Liver (tissue), 9 donors: Measurements from ENCODE around the gene NISCH. TPM values are rescaled to one million over a fixed set of nuclear protein-coding genes. Genes with fewer than 3 reads are reported as not detected.

ENCODE experiments used
- DNase-seq: peaks from one replicate; pipeline ENCODE4 v3.0.0-alpha.2; 2017; ENCODE audit warnings: low spot score
- H3K27ac ChIP-seq, 2 donors: one replicate each; pipeline ENCODE4 v1.7.0; 2013; ENCODE audit warnings: inconsistent platforms in 2 of 2, low read length in 2 of 2, control low read depth in 1 of 2, low read depth in 1 of 2, mild to moderate bottlenecking in 1 of 2
- H3K27me3 ChIP-seq, 4 donors: one replicate each; pipeline versions ENCODE4 v1.6.1 to v1.7.0; 2013; ENCODE audit warnings: low read length in 3 of 4, inconsistent platforms in 1 of 4, mild to moderate bottlenecking in 1 of 4, moderate library complexity in 1 of 4; ENCODE audit not compliant: control insufficient read depth in 4 of 4, insufficient read depth in 4 of 4
- H3K36me3 ChIP-seq, 4 donors: one replicate each; pipeline versions ENCODE4 v1.6.1 to v1.7.0; 2013; ENCODE audit warnings: low read length in 3 of 4, mild to moderate bottlenecking in 3 of 4, low read depth in 1 of 4, moderate library complexity in 1 of 4; ENCODE audit not compliant: control insufficient read depth in 4 of 4, insufficient read depth in 3 of 4
- H3K4me1 ChIP-seq, 4 donors: one replicate each; pipeline versions ENCODE4 v1.6.1 to v1.7.0; 2013; ENCODE audit warnings: low read length in 3 of 4, mild to moderate bottlenecking in 3 of 4, moderate library complexity in 1 of 4; ENCODE audit not compliant: control insufficient read depth in 4 of 4, insufficient read depth in 4 of 4
- H3K4me3 ChIP-seq, 3 donors: one replicate each; pipeline versions ENCODE4 v1.6.1 to v1.7.0; 2013; ENCODE audit warnings: low read length in 3 of 3, control low read depth in 1 of 3, low read depth in 1 of 3, mild to moderate bottlenecking in 1 of 3
- H3K9ac ChIP-seq, 2 donors: one replicate each; pipeline ENCODE4 v1.7.0; 2013; ENCODE audit warnings: low read length in 2 of 2, mild to moderate bottlenecking in 2 of 2, moderate library complexity in 2 of 2, control low read depth in 1 of 2, low read depth in 1 of 2
- H3K9me3 ChIP-seq, 4 donors: one replicate each; pipeline versions ENCODE4 v1.6.1 to v1.7.0; 2013; ENCODE audit warnings: low read length in 3 of 4; ENCODE audit not compliant: control insufficient read depth in 4 of 4
- EGR1 ChIP-seq, 2 donors: IDR thresholded peaks; 2 replicates each; pipeline ENCODE4 v1.6.1; 2016 to 2018; ENCODE audit warnings: antibody characterized with exemption in 2 of 2, low read depth in 2 of 2
- FOXA1 ChIP-seq: IDR thresholded peaks from 2 replicates; pipeline ENCODE4 v1.6.1; 2016; ENCODE audit warnings: antibody characterized with exemption
- FOXA2 ChIP-seq: IDR thresholded peaks from 2 replicates; pipeline ENCODE4 v1.6.1; 2016; ENCODE audit warnings: antibody characterized with exemption
- GABPA ChIP-seq, 2 donors: IDR thresholded peaks in 1 of 2; conservative IDR thresholded peaks in 1 of 2; 2 replicates each; pipeline ENCODE4 v1.6.1; 2016; ENCODE audit warnings: antibody characterized with exemption in 2 of 2, mild to moderate bottlenecking in 1 of 2, moderate library complexity in 1 of 2
- HNF4A ChIP-seq, 2 donors: conservative IDR thresholded peaks; 2 replicates each; pipeline ENCODE4 v1.6.1; 2016; ENCODE audit warnings: antibody characterized with exemption in 2 of 2, mild to moderate bottlenecking in 2 of 2
- JUND ChIP-seq, 2 donors: IDR thresholded peaks; 2 replicates each; pipeline ENCODE4 v1.6.1; 2016; ENCODE audit warnings: antibody characterized with exemption in 2 of 2
- NR2F2 ChIP-seq: IDR thresholded peaks from 2 replicates; pipeline ENCODE4 v1.6.1; 2016; ENCODE audit warnings: antibody characterized with exemption
- SP1 ChIP-seq: IDR thresholded peaks from 2 replicates; pipeline ENCODE4 v1.6.1; 2018; ENCODE audit warnings: antibody characterized with exemption, mild to moderate bottlenecking
- TAF1 ChIP-seq: conservative IDR thresholded peaks from 2 replicates; pipeline ENCODE4 v1.6.1; 2016; ENCODE audit warnings: antibody characterized with exemption, mild to moderate bottlenecking
- WGBS: extraction: QIAGEN DNeasy Blood & Tissue Kit; methylation state at CpG from one replicate; pipeline ENCODE4 v1.1.7; 2013; 5-methylcytosine and 5-hydroxymethylcytosine counted together
- polyA plus RNA-seq, 2 donors: library from polyadenylated mRNA; stranded (reverse) in 1 of 2; unstranded in 1 of 2; fragments of 200-250 nt in 1 of 2; fragments of >200 nt in 1 of 2; fragmentation: Nextera tagmentation in 1 of 2; extraction: Ambion mirVana in 1 of 2; gene quantifications; one replicate each; pipeline versions ENCODE4 v1.2.1 to v1.2.3, GENCODE V29; 2013 to 2015
- total RNA-seq, 2 donors: library from RNA; depleted of rRNA; stranded (reverse); fragments of >200 nt; gene quantifications; one replicate each; pipeline ENCODE4 v1.2.3, GENCODE V29; 2014
- TF ChIP-seq, protein P1 (sequence below): IDR thresholded peaks from 2 replicates; pipeline ENCODE4 v1.6.1; 2016; ENCODE audit warnings: antibody characterized with exemption
- TF ChIP-seq, protein P2 (sequence below): IDR thresholded peaks from 2 replicates; pipeline ENCODE4 v1.6.1; 2016; ENCODE audit warnings: antibody characterized with exemption
- TF ChIP-seq, protein P3 (sequence below): IDR thresholded peaks from 2 replicates; pipeline ENCODE4 v1.6.1; 2016; ENCODE audit warnings: antibody characterized with exemption, mild to moderate bottlenecking
- TF ChIP-seq, protein P4 (sequence below): fragments of 150-350 bp; IDR thresholded peaks from 2 replicates; pipeline ENCODE4 v1.5.1; 2017; ENCODE audit warnings: improper control_type of control experiment, low read depth, low read length; ENCODE audit not compliant: missing input control
- TF ChIP-seq, protein P5 (sequence below): IDR thresholded peaks from 2 replicates; pipeline ENCODE4 v1.6.1; 2016; ENCODE audit warnings: antibody characterized with exemption
- donor health status: healthy.
- donor health status: healthy.
- donor health status: healthy.
- donor health status: healthy.
- donor health status: healthy.

NISCH gene
- total and polyA plus RNA-seq, 4 donors, result 10.8 to 39.8 (median 17.6) TPM

DNA sequence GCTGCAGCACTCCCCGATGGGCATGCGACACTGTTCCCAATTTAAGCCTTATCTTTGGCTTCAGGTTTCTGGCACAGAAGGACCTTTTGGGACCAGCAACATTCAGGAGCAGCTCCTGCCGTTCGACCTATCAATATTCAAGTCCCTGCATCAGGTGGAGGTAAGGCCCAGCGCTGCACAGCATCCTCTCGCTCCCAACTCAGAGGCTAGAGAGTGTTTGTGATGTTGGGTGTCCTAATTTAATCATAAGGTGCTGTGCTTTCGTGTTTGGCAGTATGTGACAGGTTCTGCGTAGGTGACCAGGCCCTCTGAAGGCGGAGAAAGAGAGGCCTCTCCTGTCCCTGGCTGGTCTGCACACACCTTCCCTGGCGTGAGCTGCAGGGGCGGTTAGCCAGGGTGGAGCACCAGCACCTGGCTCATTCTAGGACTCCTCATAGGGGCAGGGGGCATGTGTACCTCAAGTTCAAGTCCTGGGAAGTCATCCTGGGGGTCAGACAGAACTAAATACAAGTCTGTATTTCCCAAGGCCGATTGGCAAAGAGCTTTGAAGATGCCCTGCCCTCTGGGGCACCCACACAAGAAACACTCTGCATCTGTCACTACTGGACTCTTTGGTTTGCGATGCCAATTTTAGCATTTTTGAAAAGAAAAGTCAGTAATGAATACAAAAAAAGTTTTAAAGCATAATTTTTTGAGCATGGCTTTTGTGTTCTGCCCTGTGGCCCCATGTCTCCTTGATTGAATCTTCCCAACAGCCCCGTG, 17.0 kb downstream of the NISCH start:
- DNase-seq, result no peak
- TF ChIP-seq, protein P1, sequence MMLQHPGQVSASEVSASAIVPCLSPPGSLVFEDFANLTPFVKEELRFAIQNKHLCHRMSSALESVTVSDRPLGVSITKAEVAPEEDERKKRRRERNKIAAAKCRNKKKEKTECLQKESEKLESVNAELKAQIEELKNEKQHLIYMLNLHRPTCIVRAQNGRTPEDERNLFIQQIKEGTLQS, result no peak
- TF ChIP-seq HNF4A (conservative IDR thresholded peaks at IDR 0.05) (no peak), EGR1 (IDR thresholded peaks at IDR 0.05; ENCODE audit: low read depth in 2 of 2) (no peak)
- H3K36me3 ChIP-seq, result peaks cover 6 to 31% (median 21%) of the 10 kb centered on the region in 4 donors
- H3K9me3 ChIP-seq, result no peaks in the 10 kb centered on the region
- H3K27ac ChIP-seq, result peak overlapping the region in 1 of 2 donors; percentile 65
- no peaks in the 10 kb centered on the region for H3K27me3 ChIP-seq
- H3K9ac ChIP-seq, result no peak overlapping the region
- peaks cover 0 to 29% (median 23%) of the 10 kb centered on the region in 4 donors for H3K4me1 ChIP-seq
- 66% methylated on average over 14 of the region's 14 CpGs for WGBS
- H3K4me3 ChIP-seq, result no peak overlapping the region

DNA sequence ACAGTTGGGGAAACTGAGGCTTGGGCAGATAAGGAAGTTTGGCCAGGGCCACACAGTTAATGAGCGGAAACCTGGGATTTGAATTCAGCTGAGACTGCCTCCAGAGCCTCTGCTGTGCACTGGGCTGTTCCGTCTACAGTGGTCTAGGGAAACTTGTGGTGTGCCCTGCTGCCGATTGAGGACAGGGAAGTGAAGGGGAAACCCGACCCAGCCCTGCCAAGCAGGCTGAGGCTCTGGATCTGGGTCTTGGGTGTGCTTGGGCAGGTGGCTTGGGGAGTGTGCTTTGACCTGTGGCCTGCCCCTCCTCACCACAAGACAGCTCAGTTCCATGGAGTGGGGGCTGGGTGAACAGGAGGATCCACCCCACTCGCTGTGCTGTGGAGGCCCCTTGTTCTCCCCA, 17.6 kb downstream of the NISCH start:
- H3K9me3 ChIP-seq, result no peaks in the 10 kb centered on the region
- H3K4me1 ChIP-seq, result peaks cover 0 to 29% (median 23%) of the 10 kb centered on the region in 4 donors
- TF ChIP-seq HNF4A (conservative IDR thresholded peaks at IDR 0.05) (no peak), FOXA1 (no peak), TAF1 (no peak)
- TF ChIP-seq, protein P2, sequence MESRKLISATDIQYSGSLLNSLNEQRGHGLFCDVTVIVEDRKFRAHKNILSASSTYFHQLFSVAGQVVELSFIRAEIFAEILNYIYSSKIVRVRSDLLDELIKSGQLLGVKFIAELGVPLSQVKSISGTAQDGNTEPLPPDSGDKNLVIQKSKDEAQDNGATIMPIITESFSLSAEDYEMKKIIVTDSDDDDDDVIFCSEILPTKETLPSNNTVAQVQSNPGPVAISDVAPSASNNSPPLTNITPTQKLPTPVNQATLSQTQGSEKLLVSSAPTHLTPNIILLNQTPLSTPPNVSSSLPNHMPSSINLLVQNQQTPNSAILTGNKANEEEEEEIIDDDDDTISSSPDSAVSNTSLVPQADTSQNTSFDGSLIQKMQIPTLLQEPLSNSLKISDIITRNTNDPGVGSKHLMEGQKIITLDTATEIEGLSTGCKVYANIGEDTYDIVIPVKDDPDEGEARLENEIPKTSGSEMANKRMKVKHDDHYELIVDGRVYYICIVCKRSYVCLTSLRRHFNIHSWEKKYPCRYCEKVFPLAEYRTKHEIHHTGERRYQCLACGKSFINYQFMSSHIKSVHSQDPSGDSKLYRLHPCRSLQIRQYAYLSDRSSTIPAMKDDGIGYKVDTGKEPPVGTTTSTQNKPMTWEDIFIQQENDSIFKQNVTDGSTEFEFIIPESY, result no peak
- DNase-seq, result no peak
- peaks cover 10 to 37% (median 27%) of the 10 kb centered on the region in 4 donors for H3K36me3 ChIP-seq
- 87% methylated on average over 5 of the region's 5 CpGs for WGBS
- H3K27me3 ChIP-seq, result no peaks in the 10 kb centered on the region
- H3K9ac ChIP-seq, result no peak overlapping the region
- no peak overlapping the region for H3K27ac ChIP-seq
- H3K4me3 ChIP-seq, result no peak overlapping the region

DNA sequence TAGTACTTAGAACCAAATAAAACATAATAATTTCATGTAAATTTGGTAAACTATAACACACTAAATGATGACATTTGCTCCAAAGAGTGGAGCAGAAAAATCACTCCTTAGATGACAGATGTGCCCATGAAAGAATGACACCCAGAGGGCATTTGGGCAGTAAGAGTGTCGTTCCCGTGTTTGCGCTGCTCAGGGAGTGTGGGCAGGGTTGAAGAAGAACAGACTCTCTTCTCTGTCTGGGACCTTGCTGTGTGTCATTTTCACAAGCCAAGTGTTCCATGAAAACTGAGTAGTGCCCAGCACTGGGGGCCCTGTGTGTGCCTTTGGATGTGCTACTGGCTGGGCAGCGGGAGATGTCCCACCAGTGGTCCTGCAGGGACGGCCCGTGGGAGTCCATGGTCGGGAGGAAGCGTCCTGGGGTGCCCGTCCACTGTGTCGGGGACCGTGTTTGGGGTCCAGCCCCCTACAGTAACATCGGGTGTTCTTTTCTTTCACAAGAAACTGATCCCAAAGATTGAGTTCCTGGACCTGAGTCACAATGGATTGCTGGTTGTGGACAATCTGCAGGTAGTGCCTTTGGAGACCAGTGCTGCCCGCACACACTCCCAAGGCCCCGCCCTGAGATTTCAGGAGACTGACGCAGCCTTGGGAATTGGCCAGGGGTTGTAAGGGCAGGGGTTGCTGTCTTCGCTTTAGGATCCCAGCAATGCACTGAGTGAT, 21.8 kb downstream of the NISCH start:
- no peak overlapping the region for H3K4me3 ChIP-seq
- peaks cover 0 to 17% (median 7%) of the 10 kb centered on the region in 4 donors for H3K4me1 ChIP-seq
- no peak overlapping the region for H3K9ac ChIP-seq
- no peaks in the 10 kb centered on the region for H3K9me3 ChIP-seq
- H3K27ac ChIP-seq, result no peak overlapping the region
- no peak for DNase-seq
- WGBS, result 95% methylated on average over 16 of the region's 16 CpGs
- H3K36me3 ChIP-seq, result peaks cover 20 to 69% (median 49%) of the 10 kb centered on the region in 4 donors
- no peaks in the 10 kb centered on the region for H3K27me3 ChIP-seq
- TF ChIP-seq, protein P3, sequence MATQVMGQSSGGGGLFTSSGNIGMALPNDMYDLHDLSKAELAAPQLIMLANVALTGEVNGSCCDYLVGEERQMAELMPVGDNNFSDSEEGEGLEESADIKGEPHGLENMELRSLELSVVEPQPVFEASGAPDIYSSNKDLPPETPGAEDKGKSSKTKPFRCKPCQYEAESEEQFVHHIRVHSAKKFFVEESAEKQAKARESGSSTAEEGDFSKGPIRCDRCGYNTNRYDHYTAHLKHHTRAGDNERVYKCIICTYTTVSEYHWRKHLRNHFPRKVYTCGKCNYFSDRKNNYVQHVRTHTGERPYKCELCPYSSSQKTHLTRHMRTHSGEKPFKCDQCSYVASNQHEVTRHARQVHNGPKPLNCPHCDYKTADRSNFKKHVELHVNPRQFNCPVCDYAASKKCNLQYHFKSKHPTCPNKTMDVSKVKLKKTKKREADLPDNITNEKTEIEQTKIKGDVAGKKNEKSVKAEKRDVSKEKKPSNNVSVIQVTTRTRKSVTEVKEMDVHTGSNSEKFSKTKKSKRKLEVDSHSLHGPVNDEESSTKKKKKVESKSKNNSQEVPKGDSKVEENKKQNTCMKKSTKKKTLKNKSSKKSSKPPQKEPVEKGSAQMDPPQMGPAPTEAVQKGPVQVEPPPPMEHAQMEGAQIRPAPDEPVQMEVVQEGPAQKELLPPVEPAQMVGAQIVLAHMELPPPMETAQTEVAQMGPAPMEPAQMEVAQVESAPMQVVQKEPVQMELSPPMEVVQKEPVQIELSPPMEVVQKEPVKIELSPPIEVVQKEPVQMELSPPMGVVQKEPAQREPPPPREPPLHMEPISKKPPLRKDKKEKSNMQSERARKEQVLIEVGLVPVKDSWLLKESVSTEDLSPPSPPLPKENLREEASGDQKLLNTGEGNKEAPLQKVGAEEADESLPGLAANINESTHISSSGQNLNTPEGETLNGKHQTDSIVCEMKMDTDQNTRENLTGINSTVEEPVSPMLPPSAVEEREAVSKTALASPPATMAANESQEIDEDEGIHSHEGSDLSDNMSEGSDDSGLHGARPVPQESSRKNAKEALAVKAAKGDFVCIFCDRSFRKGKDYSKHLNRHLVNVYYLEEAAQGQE, result no peak
- TF ChIP-seq GABPA (IDR thresholded peaks at IDR 0.05 in 1 of 2, conservative IDR thresholded peaks at IDR 0.05 in 1 of 2) (no peak), HNF4A (conservative IDR thresholded peaks at IDR 0.05) (no peak), SP1 (no peak), NR2F2 (no peak), JUND (IDR thresholded peaks at IDR 0.05) (no peak), FOXA1 (no peak), FOXA2 (no peak)
- TF ChIP-seq, protein P4, sequence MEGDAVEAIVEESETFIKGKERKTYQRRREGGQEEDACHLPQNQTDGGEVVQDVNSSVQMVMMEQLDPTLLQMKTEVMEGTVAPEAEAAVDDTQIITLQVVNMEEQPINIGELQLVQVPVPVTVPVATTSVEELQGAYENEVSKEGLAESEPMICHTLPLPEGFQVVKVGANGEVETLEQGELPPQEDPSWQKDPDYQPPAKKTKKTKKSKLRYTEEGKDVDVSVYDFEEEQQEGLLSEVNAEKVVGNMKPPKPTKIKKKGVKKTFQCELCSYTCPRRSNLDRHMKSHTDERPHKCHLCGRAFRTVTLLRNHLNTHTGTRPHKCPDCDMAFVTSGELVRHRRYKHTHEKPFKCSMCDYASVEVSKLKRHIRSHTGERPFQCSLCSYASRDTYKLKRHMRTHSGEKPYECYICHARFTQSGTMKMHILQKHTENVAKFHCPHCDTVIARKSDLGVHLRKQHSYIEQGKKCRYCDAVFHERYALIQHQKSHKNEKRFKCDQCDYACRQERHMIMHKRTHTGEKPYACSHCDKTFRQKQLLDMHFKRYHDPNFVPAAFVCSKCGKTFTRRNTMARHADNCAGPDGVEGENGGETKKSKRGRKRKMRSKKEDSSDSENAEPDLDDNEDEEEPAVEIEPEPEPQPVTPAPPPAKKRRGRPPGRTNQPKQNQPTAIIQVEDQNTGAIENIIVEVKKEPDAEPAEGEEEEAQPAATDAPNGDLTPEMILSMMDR, result no peak
- TF ChIP-seq, protein P2, result no peak
- TF ChIP-seq, protein P5, sequence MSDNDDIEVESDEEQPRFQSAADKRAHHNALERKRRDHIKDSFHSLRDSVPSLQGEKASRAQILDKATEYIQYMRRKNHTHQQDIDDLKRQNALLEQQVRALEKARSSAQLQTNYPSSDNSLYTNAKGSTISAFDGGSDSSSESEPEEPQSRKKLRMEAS, result no peak
- TF ChIP-seq, protein P1, result no peak
